NCI-H146 (cell line): ENCODE data around the gene USO1.
"Not testable (repeated sequence)": the region's sequence is repeated elsewhere in the genome, so short reads cannot be mapped to it uniquely, and the experiment has no call there.

Experiments
- DNase-seq: peaks from one replicate; lab custom pipeline; 2025; lab: John Stamatoyannopoulos, UW

USO1 gene

GRCh38 chr4:75724066-75724866, at the start of gene USO1:
USO1 (plus strand) TSS chr4:75724577; CDS start chr4:75724820, 243 bp downstream.
- peak; percentile 99 for DNase-seq

- DNase-seq: peak; percentile 55
Observed at GRCh38 chr4:75675004-75675531, 49.3 kb upstream of the USO1 start.

- DNase-seq: no peak
Observed at GRCh38 chr4:75678473-75678872, 45.9 kb upstream of the USO1 start.

- no peak for DNase-seq
Observed at GRCh38 chr4:75678965-75679364, 45.4 kb upstream of the USO1 start.

- DNase-seq: no peak
Observed at GRCh38 chr4:75679876-75680575, 44.4 kb upstream of the USO1 start.

GRCh38 chr4:75683482-75684155, 40.8 kb upstream of the USO1 start:
- no peak for DNase-seq

- no peak for DNase-seq
Observed at GRCh38 chr4:75685546-75686189, 38.7 kb upstream of the USO1 start.

GRCh38 chr4:75686346-75686745, 38.0 kb upstream of the USO1 start:
- DNase-seq: no peak

- not testable (repeated sequence) for DNase-seq
Observed at GRCh38 chr4:75687125-75687524, 37.3 kb upstream of the USO1 start.

- not testable (repeated sequence) for DNase-seq
Observed at GRCh38 chr4:75692066-75692465, 32.3 kb upstream of the USO1 start.

- no peak for DNase-seq
Observed at GRCh38 chr4:75696071-75696470, 28.3 kb upstream of the USO1 start.

GRCh38 chr4:75696581-75696980, 27.8 kb upstream of the USO1 start:
- no peak for DNase-seq

GRCh38 chr4:75698162-75698962, 26.0 kb upstream of the USO1 start:
- no peak for DNase-seq

- DNase-seq: no peak
Observed at GRCh38 chr4:75698963-75699228, 25.5 kb upstream of the USO1 start.

GRCh38 chr4:75699299-75699698, 25.1 kb upstream of the USO1 start:
- DNase-seq: no peak

GRCh38 chr4:75702919-75703411, 21.4 kb upstream of the USO1 start:
- no peak for DNase-seq

GRCh38 chr4:75705198-75705977, 19.0 kb upstream of the USO1 start:
- DNase-seq: no peak

- DNase-seq: no peak
Observed at GRCh38 chr4:75708218-75708691, 16.1 kb upstream of the USO1 start.

- no peak for DNase-seq
Observed at GRCh38 chr4:75710246-75710645, 14.1 kb upstream of the USO1 start.

GRCh38 chr4:75714011-75714410, 10.4 kb upstream of the USO1 start:
- DNase-seq: no peak
